ENCODE results near the gene LDHD. TPM values are rescaled to one million over a fixed set of nuclear protein-coding genes. Genes with fewer than 3 reads are reported as not detected.

The LDHD gene
- total and polyA plus RNA-seq, 2 donors: 1.5 to 4.6 TPM

DNA sequence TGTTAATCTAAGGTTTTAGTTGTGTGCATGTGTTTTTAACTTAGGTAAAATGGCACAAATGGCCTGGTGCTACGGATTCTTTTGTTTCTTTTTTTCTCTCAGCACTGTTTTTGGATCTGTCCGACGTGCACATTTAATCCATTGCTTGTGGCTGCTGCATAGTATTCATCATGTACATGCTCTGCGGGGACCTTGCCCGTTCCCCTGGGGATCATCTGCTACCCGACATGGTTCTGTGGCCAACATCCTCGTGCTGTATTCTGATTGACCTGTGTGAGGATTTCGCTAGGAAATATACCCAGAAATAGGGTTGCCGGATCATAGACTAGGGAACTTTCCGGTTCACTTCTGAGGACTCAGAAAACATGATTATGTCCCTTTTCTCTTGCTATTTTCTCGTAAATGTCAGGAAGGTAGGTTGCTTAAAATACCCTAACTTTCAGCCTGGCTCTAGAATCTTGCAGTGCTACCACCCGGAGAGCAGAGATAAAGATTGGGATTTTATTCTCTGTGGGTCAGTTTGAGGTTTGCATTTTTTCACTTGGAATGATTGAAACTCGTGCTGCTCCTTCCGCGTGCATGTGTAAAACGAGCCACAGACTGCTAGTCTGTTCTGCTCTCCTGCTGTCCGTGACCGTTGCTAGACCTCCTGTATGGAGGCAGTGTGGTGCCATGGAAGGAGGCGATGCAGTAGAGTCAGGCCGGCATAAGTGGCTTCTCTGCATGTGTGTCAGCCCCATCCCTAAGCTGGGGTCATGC is 42.9 kb downstream of the LDHD start:
- DNase-seq (ENCODE audit: extremely low spot score): no peak
- Histone ChIP-seq H3K4me1 (ENCODE audit: insufficient read depth) (peaks cover 2% of the 10 kb centered on the region), H3K27ac (ENCODE audit: low read depth) (no peak overlapping the region), H3K36me3 (ENCODE audit: insufficient read depth) (no peaks in the 10 kb centered on the region), H3K4me3 (ENCODE audit: low read depth, low read length) (no peak overlapping the region)
- 70% methylated on average over 20 of the region's 20 CpGs for WGBS

DNA sequence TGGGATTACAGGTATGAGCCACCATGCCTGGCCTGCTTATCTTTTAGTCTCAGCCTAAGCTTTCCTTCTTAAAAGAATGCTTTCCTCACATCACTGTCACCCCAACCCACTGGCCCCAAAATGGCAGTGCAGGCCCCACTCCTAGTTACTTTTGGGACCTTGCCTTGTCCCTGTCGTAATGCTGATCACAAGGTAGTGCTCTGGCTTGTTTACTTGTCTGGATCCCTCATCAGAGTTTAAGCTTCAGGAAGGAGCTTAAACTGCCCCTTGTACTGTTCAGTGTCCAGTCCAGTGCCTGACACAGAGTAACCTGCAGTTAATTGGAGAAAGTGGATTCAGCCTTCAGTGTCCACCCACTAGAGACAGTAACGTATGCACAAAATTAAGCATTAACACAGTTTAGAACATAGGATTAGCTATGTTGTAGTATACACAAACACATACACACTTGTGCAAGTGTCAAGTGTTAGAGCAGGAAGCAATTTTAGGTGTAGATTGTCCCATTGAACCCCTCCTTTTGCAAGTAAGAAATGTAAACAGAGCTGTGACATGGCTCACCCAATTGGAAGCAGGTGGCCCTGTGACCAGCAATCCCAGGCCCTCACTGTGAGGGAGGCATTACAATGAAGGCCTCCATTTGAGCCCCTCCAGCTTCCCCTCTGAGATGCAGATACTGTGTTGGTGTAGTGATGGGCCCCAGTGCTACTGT is 44.2 kb downstream of the LDHD start:
- 89% methylated on average over 2 of the region's 2 CpGs for WGBS
- no peak overlapping the region for H3K27ac ChIP-seq (ENCODE audit: low read depth)

DNA sequence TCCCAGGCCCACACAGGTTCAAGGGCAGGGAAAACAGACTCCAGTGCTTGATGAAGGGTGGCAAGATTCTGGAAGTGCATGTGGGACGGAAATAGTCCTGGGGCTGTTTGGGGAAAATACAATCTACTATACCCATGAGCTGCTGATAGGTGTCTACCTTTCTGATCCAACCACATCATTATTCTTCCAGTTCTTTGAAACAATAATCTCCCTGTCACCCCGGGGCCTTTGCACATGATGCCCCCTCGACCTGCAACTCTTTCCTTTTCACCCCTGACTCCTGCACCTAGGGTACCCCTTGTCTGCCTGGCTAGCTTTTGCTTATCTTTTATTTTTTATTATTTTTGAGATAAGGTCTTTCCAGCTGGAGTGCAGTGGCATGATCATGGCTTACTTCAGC is 45.0 kb downstream of the LDHD start:
- Histone ChIP-seq H3K4me1 (ENCODE audit: insufficient read depth) (peaks cover 2% of the 10 kb centered on the region), H3K27ac (ENCODE audit: low read depth) (no peak overlapping the region), H3K36me3 (ENCODE audit: insufficient read depth) (no peaks in the 10 kb centered on the region), H3K4me3 (ENCODE audit: low read depth, low read length) (no peak overlapping the region)
- no peak for DNase-seq (ENCODE audit: extremely low spot score)
- 98% methylated on average over 3 of the region's 3 CpGs for WGBS

More for the DNA sequence above, 44.2 kb downstream of the LDHD start:
- H3K36me3 ChIP-seq (ENCODE audit: insufficient read depth): no peaks in the 10 kb centered on the region
- peaks cover 2% of the 10 kb centered on the region for H3K4me1 ChIP-seq (ENCODE audit: insufficient read depth)
- no peak for DNase-seq (ENCODE audit: extremely low spot score)
- H3K4me3 ChIP-seq (ENCODE audit: low read depth, low read length): no peak overlapping the region

DNA sequence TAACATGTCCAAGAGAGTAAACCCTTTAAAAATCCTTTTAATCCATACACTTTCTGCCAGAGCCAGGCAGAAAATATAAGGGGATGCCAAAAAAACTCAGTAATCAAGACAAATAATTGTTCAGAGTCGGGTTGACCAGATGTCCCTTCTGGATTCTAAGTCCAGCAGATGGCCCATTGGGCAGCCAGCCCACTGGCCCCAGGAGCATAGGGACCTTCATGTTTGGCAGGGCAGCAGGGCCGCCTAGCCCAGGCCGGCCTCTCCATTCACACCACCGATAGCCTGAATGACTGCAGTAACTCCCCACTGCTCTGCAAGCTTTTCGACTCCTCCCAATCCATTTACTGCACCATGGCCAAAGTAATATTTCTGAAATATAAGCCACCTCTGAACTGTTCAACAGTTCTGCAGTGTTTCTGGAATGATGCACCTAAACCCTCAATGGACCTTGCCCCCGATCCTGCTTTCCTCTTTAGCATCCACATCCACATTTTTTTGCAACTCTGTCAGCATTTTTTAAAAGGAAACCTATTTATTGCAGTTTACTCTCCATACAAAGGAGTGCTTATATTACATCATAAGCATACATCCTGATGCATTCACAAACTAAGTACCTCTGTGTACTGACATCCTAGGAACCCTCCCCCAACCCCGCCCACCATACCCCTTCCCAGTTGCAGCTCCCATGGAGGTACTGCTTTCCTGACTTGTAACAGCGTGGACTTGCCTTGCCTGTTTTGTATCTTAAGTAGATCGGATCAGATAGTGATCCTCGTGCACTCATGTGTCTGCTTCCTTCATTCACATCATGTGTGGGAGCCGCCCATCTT is 46.4 kb downstream of the LDHD start:
- Histone ChIP-seq H3K4me1 (ENCODE audit: insufficient read depth) (peaks cover 2% of the 10 kb centered on the region), H3K27ac (ENCODE audit: low read depth) (no peak overlapping the region), H3K36me3 (ENCODE audit: insufficient read depth) (no peaks in the 10 kb centered on the region), H3K4me3 (ENCODE audit: low read depth, low read length) (no peak overlapping the region)
- WGBS: 47% methylated on average over 11 of the region's 11 CpGs
- no peak for DNase-seq (ENCODE audit: extremely low spot score)

DNA sequence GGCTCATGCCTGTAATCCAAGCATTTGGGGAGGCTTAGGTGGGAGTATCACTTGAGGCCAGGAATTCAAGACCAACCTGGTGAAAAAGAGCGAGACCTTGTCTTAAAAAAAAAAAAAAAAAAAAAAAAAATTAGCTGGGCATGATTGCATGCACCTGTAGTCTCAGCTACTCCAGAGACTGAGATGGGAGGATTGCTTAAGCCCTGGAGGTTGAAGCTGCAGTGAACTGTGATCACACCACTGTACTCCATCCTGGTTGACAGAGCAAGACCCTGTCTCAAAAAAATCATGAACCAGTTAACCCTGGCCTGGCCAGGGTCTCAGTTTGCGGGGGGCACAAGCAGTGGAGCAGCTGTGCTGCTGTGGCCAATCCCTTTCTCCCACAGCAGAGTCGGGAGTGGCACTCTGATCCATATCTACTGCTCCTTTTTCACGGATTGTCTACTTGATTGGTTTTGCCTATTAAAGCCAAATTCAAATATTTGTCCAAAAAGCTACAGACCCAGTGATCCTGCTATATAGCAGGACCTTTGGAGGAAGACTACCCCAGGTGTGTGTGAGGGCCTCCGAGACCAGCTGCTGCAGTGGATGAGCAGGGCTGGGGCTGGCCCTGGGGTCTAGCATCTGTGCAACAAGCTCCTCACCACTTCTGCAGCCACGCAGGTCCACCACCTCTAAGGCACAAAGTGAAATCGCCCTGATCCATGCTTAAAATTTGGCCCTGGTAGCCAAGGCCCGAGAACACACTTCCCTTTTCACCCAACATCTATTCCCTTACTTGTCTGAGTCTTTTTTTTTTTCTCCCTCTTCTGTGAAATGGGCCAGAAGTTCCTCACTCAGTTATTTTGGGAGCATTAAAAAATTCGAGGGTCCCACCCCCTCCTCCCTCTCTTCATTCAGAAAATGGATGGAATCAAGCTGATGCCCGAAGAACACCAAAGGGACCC is 48.2 kb downstream of the LDHD start:
- 89% methylated on average over 10 of the region's 10 CpGs for WGBS
- H3K4me1 ChIP-seq (ENCODE audit: insufficient read depth): peaks cover 2% of the 10 kb centered on the region

DNA sequence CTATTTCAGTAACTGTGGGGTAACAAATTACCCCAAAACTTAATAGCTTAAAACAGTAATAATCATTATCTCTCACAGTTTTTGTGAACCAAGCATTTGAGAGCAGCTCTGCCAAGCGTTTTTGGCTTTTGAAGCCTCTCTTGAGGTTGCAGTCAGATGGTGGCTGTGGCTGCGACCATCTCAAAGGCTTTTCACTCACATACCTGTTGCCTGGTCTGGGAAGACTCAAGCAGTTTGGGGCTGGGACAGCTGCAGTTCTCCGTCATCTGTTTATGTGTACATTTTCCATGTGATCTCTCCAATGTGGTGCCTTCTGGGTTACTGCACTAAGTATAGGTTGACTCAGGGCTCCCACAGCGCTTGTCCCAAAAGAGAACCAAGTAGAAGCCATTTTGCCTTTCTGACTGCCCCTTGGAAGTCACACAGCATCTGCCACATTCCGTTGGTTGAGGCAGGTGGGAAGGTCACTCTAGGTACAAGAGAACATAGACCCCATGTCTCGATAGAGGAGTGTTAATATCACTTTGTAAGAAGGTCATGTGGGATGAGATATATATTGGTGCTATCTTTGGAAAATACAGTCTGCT is 49.6 kb downstream of the LDHD start:
- Histone ChIP-seq H3K36me3 (ENCODE audit: insufficient read depth) (no peaks in the 10 kb centered on the region), H3K4me1 (ENCODE audit: insufficient read depth) (peaks cover 2% of the 10 kb centered on the region), H3K4me3 (ENCODE audit: low read depth, low read length) (no peak overlapping the region), H3K27ac (ENCODE audit: low read depth) (no peak overlapping the region)
- no peak for DNase-seq (ENCODE audit: extremely low spot score)
- WGBS: 86% methylated on average over 6 of the region's 6 CpGs

More for the DNA sequence above, 48.2 kb downstream of the LDHD start:
- no peak for DNase-seq (ENCODE audit: extremely low spot score)
- Histone ChIP-seq H3K4me3 (ENCODE audit: low read depth, low read length) (no peak overlapping the region), H3K27ac (ENCODE audit: low read depth) (no peak overlapping the region), H3K36me3 (ENCODE audit: insufficient read depth) (no peaks in the 10 kb centered on the region)

DNA sequence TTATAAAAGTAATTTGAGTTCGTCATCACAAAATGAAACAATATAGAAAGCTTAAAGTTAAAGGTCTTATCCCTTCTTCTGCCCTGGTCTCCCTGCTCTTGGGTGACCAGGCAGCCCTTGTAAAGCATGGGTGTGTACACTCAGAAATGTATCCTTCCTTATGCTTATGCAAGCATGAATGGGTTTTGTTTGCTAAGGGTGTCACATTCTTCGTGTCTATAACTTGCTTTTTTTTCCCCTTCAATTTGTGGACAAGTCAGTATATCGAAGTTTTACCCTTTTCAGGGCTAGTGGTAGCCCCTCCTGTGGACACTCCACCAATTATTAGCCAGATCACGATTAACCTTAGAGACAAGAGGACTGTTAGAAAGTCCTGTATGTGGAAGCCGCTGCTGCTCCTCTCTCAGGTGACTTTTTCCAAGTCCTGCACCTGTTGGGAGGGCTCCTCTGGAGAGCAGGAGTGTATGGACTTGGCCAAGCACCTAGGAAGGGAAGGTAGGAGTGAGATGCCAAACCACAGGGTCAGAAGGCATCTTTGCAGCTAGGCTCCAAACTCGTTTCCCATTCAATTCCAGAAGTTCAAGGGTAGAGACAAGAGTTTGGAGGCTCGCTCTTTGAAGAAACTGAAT is 50.9 kb downstream of the LDHD start:
- WGBS: 86% methylated on average over 7 of the region's 7 CpGs
- peak overlapping the region; percentile 75 for H3K27ac ChIP-seq (ENCODE audit: low read depth)
- H3K4me1 ChIP-seq (ENCODE audit: insufficient read depth): peaks cover 2% of the 10 kb centered on the region
- H3K36me3 ChIP-seq (ENCODE audit: insufficient read depth): no peaks in the 10 kb centered on the region
- no peak overlapping the region for H3K4me3 ChIP-seq (ENCODE audit: low read depth, low read length)
- no peak for DNase-seq (ENCODE audit: extremely low spot score)

DNA sequence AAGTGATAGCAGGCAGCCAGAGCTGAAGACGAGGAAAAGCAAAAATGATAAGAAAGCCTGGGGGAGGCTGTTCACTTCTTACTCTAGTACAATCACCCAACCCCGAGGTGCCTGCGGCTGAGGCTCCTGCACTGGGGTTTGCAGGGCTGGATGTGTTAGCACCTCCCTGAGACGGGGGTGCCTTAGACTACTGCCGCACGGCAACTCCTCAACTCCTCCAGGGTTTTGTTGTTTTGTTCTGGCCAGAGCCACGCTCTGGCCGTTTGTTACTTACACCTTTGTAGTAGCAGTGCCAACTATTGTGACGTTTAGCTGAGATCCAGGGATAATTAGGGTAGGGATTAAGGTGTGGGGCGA is 51.5 kb downstream of the LDHD start:
- 73% methylated on average over 10 of the region's 10 CpGs for WGBS
- DNase-seq (ENCODE audit: extremely low spot score): no peak
- Histone ChIP-seq H3K4me1 (ENCODE audit: insufficient read depth) (peaks cover 2% of the 10 kb centered on the region), H3K4me3 (ENCODE audit: low read depth, low read length) (no peak overlapping the region), H3K27ac (ENCODE audit: low read depth) (peak overlapping the region; percentile 75), H3K36me3 (ENCODE audit: insufficient read depth) (no peaks in the 10 kb centered on the region)

DNA sequence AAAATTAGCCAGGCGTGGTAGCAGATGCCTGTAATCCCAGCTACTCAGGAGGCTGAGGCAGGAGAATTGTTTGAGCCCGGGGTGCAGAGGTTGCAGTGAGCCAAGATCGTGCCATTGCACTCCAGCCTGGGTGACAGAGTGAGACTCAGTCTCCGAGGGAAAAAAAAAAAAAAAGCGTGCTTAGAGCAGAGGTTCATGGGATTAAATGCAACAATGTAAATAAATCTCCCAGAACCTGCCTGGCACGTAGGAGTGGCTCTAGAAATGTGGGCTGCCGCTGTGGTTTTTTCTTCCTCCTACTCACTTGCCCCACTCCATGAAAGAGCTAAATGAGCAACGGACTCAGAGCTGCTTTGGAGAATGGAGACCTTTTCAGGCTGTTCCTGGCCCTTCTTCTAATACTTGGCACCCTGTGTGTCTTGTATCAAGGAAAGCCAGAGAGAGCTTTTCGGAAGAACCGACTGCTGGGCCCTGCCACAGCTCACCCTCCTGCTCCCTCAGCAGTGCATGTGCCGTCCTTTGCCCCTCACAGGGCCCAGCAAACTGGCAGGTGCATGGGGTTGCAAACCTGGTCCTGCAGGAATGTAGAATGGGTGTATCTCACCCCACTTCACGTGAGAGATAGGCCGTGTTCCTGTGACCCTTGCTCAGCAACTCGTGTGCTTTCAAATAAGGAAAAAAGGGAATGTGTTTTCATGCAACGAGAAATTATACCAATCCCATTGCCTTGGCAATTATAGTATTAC is 52.0 kb downstream of the LDHD start:
- Histone ChIP-seq H3K4me3 (ENCODE audit: low read depth, low read length) (no peak overlapping the region), H3K36me3 (ENCODE audit: insufficient read depth) (no peaks in the 10 kb centered on the region), H3K27ac (ENCODE audit: low read depth) (peak overlapping the region; percentile 75), H3K4me1 (ENCODE audit: insufficient read depth) (no peaks in the 10 kb centered on the region)
- DNase-seq (ENCODE audit: extremely low spot score): no peak
- 73% methylated on average over 15 of the region's 15 CpGs for WGBS

DNA sequence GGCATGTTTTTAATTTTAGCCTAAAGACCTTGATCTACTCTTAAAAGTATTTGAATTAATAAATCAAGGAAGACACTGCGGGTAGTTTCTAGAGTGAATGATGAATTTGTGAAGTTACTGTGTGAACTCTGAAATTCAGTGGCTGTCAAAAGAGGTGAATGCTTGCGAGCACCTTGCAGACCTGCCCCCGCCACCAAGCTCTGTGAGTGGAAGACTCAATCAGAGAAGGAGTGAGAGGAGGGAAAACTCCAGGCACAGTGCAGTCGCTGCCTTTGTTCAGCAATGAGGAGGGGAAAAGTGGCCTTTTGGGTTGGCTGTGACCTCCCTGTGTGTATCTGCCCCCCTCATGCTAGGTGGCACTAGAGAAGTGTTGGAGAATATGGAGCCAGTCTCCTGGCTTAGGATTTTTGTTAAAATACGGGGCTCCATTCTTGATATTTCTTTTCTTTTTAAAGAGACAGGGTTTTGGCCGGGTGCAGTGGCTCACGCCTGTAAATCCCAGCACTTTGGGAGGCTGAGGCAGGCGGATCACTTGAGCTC is 53.0 kb downstream of the LDHD start:
- no peak overlapping the region for H3K4me3 ChIP-seq (ENCODE audit: low read depth, low read length)
- no peak for DNase-seq (ENCODE audit: extremely low spot score)
- H3K27ac ChIP-seq (ENCODE audit: low read depth): no peak overlapping the region
- no peaks in the 10 kb centered on the region for H3K36me3 ChIP-seq (ENCODE audit: insufficient read depth)
- no peaks in the 10 kb centered on the region for H3K4me1 ChIP-seq (ENCODE audit: insufficient read depth)
- 94% methylated on average over 8 of the region's 8 CpGs for WGBS

DNA sequence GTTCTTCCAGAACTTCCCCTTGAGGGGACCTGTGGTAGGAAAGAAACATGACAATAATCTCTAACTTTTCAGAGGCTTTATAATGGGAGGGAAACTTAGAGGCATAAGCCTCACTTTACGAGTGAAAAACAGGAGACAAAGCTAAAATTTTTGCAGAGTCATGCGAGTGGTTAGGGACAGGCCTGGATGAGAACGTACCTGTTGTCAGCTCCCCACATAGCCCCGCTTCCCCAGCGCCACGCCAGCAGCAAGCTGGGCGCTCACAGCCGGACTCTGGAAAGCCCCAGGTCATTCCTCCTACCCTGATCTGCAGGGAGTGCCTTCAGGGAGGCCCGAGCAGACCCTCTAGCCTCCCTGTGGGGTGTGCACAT is 53.6 kb downstream of the LDHD start:
- no peak for DNase-seq (ENCODE audit: extremely low spot score)
- H3K4me3 ChIP-seq (ENCODE audit: low read depth, low read length): no peak overlapping the region
- no peaks in the 10 kb centered on the region for H3K4me1 ChIP-seq (ENCODE audit: insufficient read depth)
- WGBS: 94% methylated on average over 9 of the region's 9 CpGs
- no peak overlapping the region for H3K27ac ChIP-seq (ENCODE audit: low read depth)
- no peaks in the 10 kb centered on the region for H3K36me3 ChIP-seq (ENCODE audit: insufficient read depth)
